ENCODE measurements around the gene B3GNT7. TPM values are rescaled to one million over a fixed set of nuclear protein-coding genes. Genes with fewer than 3 reads are reported as not detected.

The B3GNT7 gene
- total and polyA plus RNA-seq, 7 donors, result 2.9 to 40.9 (median 5.0) TPM

GRCh38 chr2:231382116-231382515, 13.4 kb upstream of the B3GNT7 start:
- H3K4me1 ChIP-seq, result no peaks in the 10 kb centered on the region
- no peak overlapping the region for H3K4me3 ChIP-seq
- H3K36me3 ChIP-seq, result no peaks in the 10 kb centered on the region
- H3K27ac ChIP-seq, result no peak overlapping the region
- no peaks in the 10 kb centered on the region for H3K9me3 ChIP-seq
- 92 to 94% methylated on average over 8 of the region's 8 CpGs for WGBS, 2 donors
- no peaks in the 10 kb centered on the region for H3K27me3 ChIP-seq
- TF ChIP-seq POLR2AphosphoS5 (IDR thresholded peaks at IDR 0.05) (no peak), CTCF (IDR thresholded peaks at IDR 0.05) (no peak), EP300 (IDR thresholded peaks at IDR 0.05) (no peak), POLR2A (IDR thresholded peaks at IDR 0.05) (no peak)
- intact Hi-C loops (cut with DNase I), result no loop called here
- no peak for DNase-seq

- Histone ChIP-seq H3K36me3 (no peaks in the 10 kb centered on the region), H3K4me1 (peaks cover 0 to 10% (median 9%) of the 10 kb centered on the region in 4 donors), H3K4me3 (no peak overlapping the region), H3K27me3 (no peaks in the 10 kb centered on the region), H3K9me3 (no peaks in the 10 kb centered on the region), H3K27ac (no peak overlapping the region)
- WGBS, 2 donors, result 13 to 35% methylated on average over 15 of the region's 15 CpGs
- TF ChIP-seq EP300 (IDR thresholded peaks at IDR 0.05) (no peak), POLR2AphosphoS5 (IDR thresholded peaks at IDR 0.05) (no peak), POLR2A (IDR thresholded peaks at IDR 0.05) (no peak), CTCF (IDR thresholded peaks at IDR 0.05) (no peak)
- intact Hi-C loops (cut with DNase I), result no loop called here
- no peak for DNase-seq
These were observed 11.9 kb upstream of the B3GNT7 start for GRCh38 chr2:231383416-231384108.

GRCh38 chr2:231384109-231384435, 11.4 kb upstream of the B3GNT7 start:
- DNase-seq, result no peak
- 21 to 66% methylated on average over 2 of the region's 2 CpGs for WGBS, 2 donors
- no peaks in the 10 kb centered on the region for H3K27me3 ChIP-seq
- H3K4me1 ChIP-seq, result peaks cover 0 to 11% (median 10%) of the 10 kb centered on the region in 4 donors
- H3K9me3 ChIP-seq, result no peaks in the 10 kb centered on the region
- intact Hi-C loops (cut with DNase I), result no loop called here
- no peaks in the 10 kb centered on the region for H3K36me3 ChIP-seq
- H3K4me3 ChIP-seq, result no peak overlapping the region
- no peak overlapping the region for H3K27ac ChIP-seq
- no peak for TF ChIP-seq POLR2A (IDR thresholded peaks at IDR 0.05)
- TF ChIP-seq EP300 (IDR thresholded peaks at IDR 0.05), result no peak
- no peak for TF ChIP-seq POLR2AphosphoS5 (IDR thresholded peaks at IDR 0.05)
- no peak for TF ChIP-seq CTCF (IDR thresholded peaks at IDR 0.05)

- TF ChIP-seq EP300 (IDR thresholded peaks at IDR 0.05) (no peak), POLR2A (IDR thresholded peaks at IDR 0.05) (no peak), CTCF (IDR thresholded peaks at IDR 0.05) (no peak), POLR2AphosphoS5 (IDR thresholded peaks at IDR 0.05) (no peak)
- no peak for DNase-seq
- intact Hi-C loops (cut with DNase I), result no loop called here
- Histone ChIP-seq H3K4me3 (no peak overlapping the region), H3K4me1 (peaks cover 0 to 11% (median 10%) of the 10 kb centered on the region in 4 donors), H3K9me3 (no peaks in the 10 kb centered on the region), H3K27me3 (no peaks in the 10 kb centered on the region), H3K27ac (no peak overlapping the region), H3K36me3 (no peaks in the 10 kb centered on the region)
- WGBS, 2 donors, result 95 to 96% methylated on average over 2 of the region's 2 CpGs
These were observed 10.5 kb upstream of the B3GNT7 start for GRCh38 chr2:231384970-231385369.

GRCh38 chr2:231385429-231385828, 10.1 kb upstream of the B3GNT7 start:
- WGBS, 2 donors, result 87 to 89% methylated on average over 5 of the region's 5 CpGs
- DNase-seq, result no peak
- Histone ChIP-seq H3K36me3 (no peaks in the 10 kb centered on the region), H3K4me3 (no peak overlapping the region), H3K4me1 (peaks cover 0 to 11% (median 10%) of the 10 kb centered on the region in 4 donors), H3K27me3 (no peaks in the 10 kb centered on the region), H3K9me3 (no peaks in the 10 kb centered on the region), H3K27ac (no peak overlapping the region)
- intact Hi-C loops (cut with DNase I), result no loop called here
- TF ChIP-seq EP300 (IDR thresholded peaks at IDR 0.05), result no peak
- TF ChIP-seq POLR2AphosphoS5 (IDR thresholded peaks at IDR 0.05), result no peak
- no peak for TF ChIP-seq CTCF (IDR thresholded peaks at IDR 0.05)
- no peak for TF ChIP-seq POLR2A (IDR thresholded peaks at IDR 0.05)
